DMS 273 (cell line): ENCODE data around the gene ELF2.
A peak's percentile ranks its signal among the peaks of the same experiment; 100 is the strongest.
"Not testable (repeated sequence)": the region's sequence is repeated elsewhere in the genome, so short reads cannot be mapped to it uniquely, and the experiment has no call there.

Source experiments
- DNase-seq: peaks from one replicate; lab custom pipeline; 2025; ENCODE audit not compliant: unreplicated experiment; lab: John Stamatoyannopoulos, UW

ELF2 gene

GRCh38 chr4:139188648-139189416, 11.8 kb upstream of the ELF2 start:
- no peak for DNase-seq

GRCh38 chr4:139184129-139184528, 7.1 kb upstream of the ELF2 start:
- peak; percentile 18 for DNase-seq

GRCh38 chr4:139177869-139178619, 1.0 kb upstream of the ELF2 start:
- peak; percentile 96 for DNase-seq

GRCh38 chr4:139176302-139177048, 543 bp downstream of the ELF2 start:
- peak; percentile 87 for DNase-seq

GRCh38 chr4:139175646-139176301, 1.2 kb downstream of the ELF2 start:
- peak; percentile 80 for DNase-seq

- peak; percentile 74 for DNase-seq
Observed at GRCh38 chr4:139171876-139172691, 4.9 kb downstream of the ELF2 start.

GRCh38 chr4:139170932-139171331, 6.1 kb downstream of the ELF2 start:
- no peak for DNase-seq

GRCh38 chr4:139167774-139168444, 9.1 kb downstream of the ELF2 start:
- peak; percentile 58 for DNase-seq

GRCh38 chr4:139164731-139165130, 12.3 kb downstream of the ELF2 start:
- no peak for DNase-seq

GRCh38 chr4:139163806-139164206, 13.2 kb downstream of the ELF2 start:
- no peak for DNase-seq

GRCh38 chr4:139157977-139158376, 19.0 kb downstream of the ELF2 start:
- DNase-seq, result not testable (repeated sequence)

GRCh38 chr4:139154952-139155557, 22.0 kb downstream of the ELF2 start:
- DNase-seq, result no peak

- no peak for DNase-seq
Observed at GRCh38 chr4:139154538-139154937, 22.5 kb downstream of the ELF2 start.

GRCh38 chr4:139154134-139154421, 22.9 kb downstream of the ELF2 start:
- no peak for DNase-seq

GRCh38 chr4:139153411-139154133, 23.4 kb downstream of the ELF2 start:
- DNase-seq, result no peak

GRCh38 chr4:139152249-139152648, 24.8 kb downstream of the ELF2 start:
- no peak for DNase-seq

- no peak for DNase-seq
Observed at GRCh38 chr4:139146926-139147629, 29.9 kb downstream of the ELF2 start.

- no peak for DNase-seq
Observed at GRCh38 chr4:139145552-139145932, 31.5 kb downstream of the ELF2 start.
